NCI-H446 (cell line): ENCODE data around the gene SPATA25.
"Not testable (repeated sequence)": the region's sequence is repeated elsewhere in the genome, so short reads cannot be mapped to it uniquely, and the experiment has no call there.

Experiments
- DNase-seq, 2 experiments: peaks; one replicate each; lab custom pipeline; 2025; lab: John Stamatoyannopoulos, UW

The SPATA25 gene

GRCh38 chr20:45913116-45913515, 25.7 kb upstream of the SPATA25 start:
- no peak for DNase-seq

- DNase-seq: no peak
These were observed 24.9 kb upstream of the SPATA25 start for GRCh38 chr20:45912344-45912682.

GRCh38 chr20:45911486-45912343, 24.3 kb upstream of the SPATA25 start, which contains the start of gene PLTP:
TSS of gene PLTP (minus strand) at chr20:45912155. CDS start at chr20:45911452, 703 bp downstream.
- peak in 1 of 2 experiments; percentile 23 for DNase-seq

- peak; percentile 15 to 65 for DNase-seq
These were observed 23.5 kb upstream of the SPATA25 start for GRCh38 chr20:45910670-45911485.

GRCh38 chr20:45909817-45910669, 22.6 kb upstream of the SPATA25 start:
- no peak for DNase-seq

GRCh38 chr20:45909336-45909808, 21.9 kb upstream of the SPATA25 start:
- DNase-seq: no peak

- DNase-seq: no peak
These were observed 20.7 kb upstream of the SPATA25 start for GRCh38 chr20:45908084-45908483.

GRCh38 chr20:45907219-45907948, 20.0 kb upstream of the SPATA25 start:
- DNase-seq: no peak

GRCh38 chr20:45905505-45906079, 18.2 kb upstream of the SPATA25 start:
- DNase-seq: no peak

- DNase-seq: no peak
These were observed 17.4 kb upstream of the SPATA25 start for GRCh38 chr20:45904583-45905504.

GRCh38 chr20:45902199-45902701, 14.8 kb upstream of the SPATA25 start:
- DNase-seq: no peak

GRCh38 chr20:45901332-45901731, 13.9 kb upstream of the SPATA25 start:
- DNase-seq: not testable (repeated sequence)

- no peak for DNase-seq
These were observed 11.8 kb upstream of the SPATA25 start for GRCh38 chr20:45899046-45899835.

- no peak for DNase-seq
These were observed 10.9 kb upstream of the SPATA25 start for GRCh38 chr20:45898285-45898684.

GRCh38 chr20:45897692-45898091, 10.3 kb upstream of the SPATA25 start:
- no peak for DNase-seq

GRCh38 chr20:45897289-45897688, 9.9 kb upstream of the SPATA25 start:
- no peak for DNase-seq

- DNase-seq: no peak
These were observed 9.3 kb upstream of the SPATA25 start for GRCh38 chr20:45896641-45897161.

GRCh38 chr20:45894797-45895196, 7.4 kb upstream of the SPATA25 start:
- DNase-seq: no peak
